ENCODE measurements around the gene PANK3.
"Not testable (repeated sequence)": the region's sequence is repeated elsewhere in the genome, so short reads cannot be mapped to it uniquely, and the experiment has no call there.

Gene PANK3

DNA sequence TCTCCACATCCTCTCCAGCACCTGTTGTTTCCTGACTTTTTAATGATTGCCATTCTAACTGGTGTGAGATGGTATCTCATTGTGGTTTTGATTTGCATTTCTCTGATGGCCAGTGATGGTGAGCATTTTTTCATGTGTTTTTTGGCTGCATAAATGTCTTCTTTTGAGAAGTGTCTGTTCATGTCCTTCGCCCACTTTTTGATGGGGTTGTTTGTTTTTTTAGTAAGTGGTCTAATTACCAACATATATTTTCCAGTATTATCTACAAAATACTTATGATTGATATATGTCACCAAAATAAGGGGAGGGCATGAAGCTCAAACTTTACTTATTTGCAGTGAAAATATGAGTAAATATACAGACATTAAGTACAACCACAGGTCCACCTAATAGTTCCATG is 5.0 kb downstream of the PANK3 start:
- not testable (repeated sequence) for H3K4me3 ChIP-seq (ENCODE audit: low read length); H3K27ac ChIP-seq (ENCODE audit: low read length); H3K9ac ChIP-seq (ENCODE audit: low read depth, low read length); H3K9me3 ChIP-seq (ENCODE audit: insufficient read depth, low read depth, low read length); H3K27me3 ChIP-seq (ENCODE audit: insufficient read depth, low read length)
- Histone ChIP-seq H3K4me1 (ENCODE audit: insufficient read depth, low read length) (peaks cover 19% of the 10 kb centered on the region), H3K36me3 (ENCODE audit: insufficient read depth, low read depth, low read length) (peaks cover 20% of the 10 kb centered on the region)

DNA sequence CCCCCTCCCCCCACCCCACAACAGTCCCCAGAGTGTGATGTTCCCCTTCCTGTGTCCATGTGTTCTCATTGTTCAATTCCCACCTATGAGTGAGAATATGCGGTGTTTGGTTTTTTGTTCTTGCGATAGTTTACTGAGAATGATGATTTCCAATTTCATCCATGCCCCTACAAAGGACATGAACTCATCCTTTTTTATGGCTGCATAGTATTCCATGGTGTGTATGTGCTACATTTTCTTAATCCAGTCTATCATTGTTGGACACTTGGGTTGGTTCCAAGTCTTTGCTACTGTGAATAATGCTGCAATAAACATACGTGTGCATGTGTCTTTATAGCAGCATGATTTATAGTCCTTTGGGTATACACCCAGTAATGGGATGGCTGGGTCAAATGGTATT is 5.5 kb downstream of the PANK3 start:
- not testable (repeated sequence) for H3K9me3 ChIP-seq (ENCODE audit: insufficient read depth, low read depth, low read length); H3K9ac ChIP-seq (ENCODE audit: low read depth, low read length); H3K27ac ChIP-seq (ENCODE audit: low read length); H3K4me3 ChIP-seq (ENCODE audit: low read length); H3K27me3 ChIP-seq (ENCODE audit: insufficient read depth, low read length)
- peaks cover 19% of the 10 kb centered on the region for H3K4me1 ChIP-seq (ENCODE audit: insufficient read depth, low read length)
- H3K36me3 ChIP-seq (ENCODE audit: insufficient read depth, low read depth, low read length): peaks cover 21% of the 10 kb centered on the region

DNA sequence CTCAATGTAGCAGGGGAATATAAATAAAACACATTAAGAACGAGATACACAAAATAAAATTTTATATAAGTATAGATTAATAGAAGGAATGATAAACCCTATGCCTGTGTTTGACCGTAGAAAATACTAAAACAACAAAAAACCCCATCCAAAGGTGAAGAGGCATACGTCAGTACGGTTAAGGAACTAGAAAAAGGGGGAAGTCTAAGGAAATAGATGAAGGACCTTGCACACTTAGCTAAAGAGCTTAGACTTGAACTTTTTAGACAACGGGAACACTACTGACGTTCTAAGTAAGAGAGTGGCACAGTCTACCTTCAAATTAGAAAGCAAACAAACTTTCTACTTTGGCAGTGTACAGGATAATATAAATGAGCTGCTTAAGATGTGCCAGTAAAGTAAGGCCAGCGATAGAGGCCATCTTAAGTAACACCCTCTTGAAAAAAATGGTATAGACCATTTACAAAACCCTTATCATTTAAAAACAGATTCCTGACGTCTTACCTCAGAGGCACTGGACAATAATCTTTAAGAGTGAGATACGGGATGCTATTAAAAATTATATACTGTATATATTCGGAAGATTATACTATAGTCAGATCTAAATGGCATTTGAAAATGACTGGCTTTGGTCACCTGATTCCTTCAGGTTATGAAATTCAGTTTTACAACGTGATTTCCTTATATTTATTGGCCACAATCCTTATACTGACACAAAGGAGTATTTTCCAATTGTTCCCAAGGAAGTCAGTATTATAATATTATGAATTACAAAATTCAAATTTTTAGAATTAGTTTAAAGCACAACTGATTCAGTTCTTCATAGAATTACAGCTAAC is 8.5 kb downstream of the PANK3 start:
- no peaks in the 10 kb centered on the region for H3K9me3 ChIP-seq (ENCODE audit: insufficient read depth, low read depth, low read length)
- H3K36me3 ChIP-seq (ENCODE audit: insufficient read depth, low read depth, low read length): peaks cover 34% of the 10 kb centered on the region
- H3K9ac ChIP-seq (ENCODE audit: low read depth, low read length): no peak overlapping the region
- H3K27me3 ChIP-seq (ENCODE audit: insufficient read depth, low read length): no peaks in the 10 kb centered on the region
- H3K4me3 ChIP-seq (ENCODE audit: low read length): no peak overlapping the region
- H3K4me1 ChIP-seq (ENCODE audit: insufficient read depth, low read length): peaks cover 4% of the 10 kb centered on the region; the same call in 1 of the 2 replicates
- no peak overlapping the region for H3K27ac ChIP-seq (ENCODE audit: low read length)

DNA sequence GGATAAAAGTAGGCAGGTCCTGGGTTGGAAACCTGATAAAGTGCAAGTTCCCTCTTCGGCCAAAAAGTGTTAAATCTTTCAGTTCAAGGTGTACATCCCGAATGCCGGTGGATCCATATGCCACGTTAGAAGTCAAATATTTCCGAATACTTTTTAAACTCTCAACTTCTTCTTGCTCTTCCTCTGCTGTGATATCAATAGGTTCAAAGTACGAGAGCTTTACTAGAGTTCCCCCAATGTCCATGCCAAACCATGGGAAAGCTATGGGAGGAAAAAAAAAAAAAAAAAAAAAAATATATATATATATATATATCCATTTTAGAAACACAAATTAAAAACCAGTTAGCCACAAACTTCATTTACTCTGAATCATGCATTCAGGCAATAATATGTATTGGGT is 10.4 kb downstream of the PANK3 start:
- H3K4me3 ChIP-seq (ENCODE audit: low read length): no peak overlapping the region
- no peaks in the 10 kb centered on the region; the same call in 1 of the 2 replicates for H3K4me1 ChIP-seq (ENCODE audit: insufficient read depth, low read length)
- no peak overlapping the region for H3K9ac ChIP-seq (ENCODE audit: low read depth, low read length)
- H3K36me3 ChIP-seq (ENCODE audit: insufficient read depth, low read depth, low read length): peaks cover 48% of the 10 kb centered on the region
- H3K27me3 ChIP-seq (ENCODE audit: insufficient read depth, low read length): no peaks in the 10 kb centered on the region
- no peak overlapping the region for H3K27ac ChIP-seq (ENCODE audit: low read length)
- H3K9me3 ChIP-seq (ENCODE audit: insufficient read depth, low read depth, low read length): no peaks in the 10 kb centered on the region

DNA sequence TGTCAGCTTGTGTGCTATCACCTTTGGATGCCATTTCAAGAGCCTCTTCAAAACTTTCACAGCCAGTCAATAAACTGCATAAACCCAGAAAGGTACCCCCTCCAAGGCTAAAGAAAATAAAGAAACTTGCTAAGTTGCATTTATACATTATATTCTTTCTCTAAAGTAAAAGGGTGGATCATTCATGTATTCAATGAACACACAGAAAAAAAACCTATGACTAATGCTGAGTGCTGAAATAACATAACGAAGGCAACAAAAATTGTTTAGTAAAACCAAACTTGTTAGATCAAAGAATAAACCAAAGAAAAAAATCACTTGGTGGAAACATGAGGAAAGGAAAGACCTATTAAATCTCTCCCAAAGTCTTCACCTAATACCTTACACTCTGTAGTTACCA is 15.2 kb downstream of the PANK3 start:
- H3K27me3 ChIP-seq (ENCODE audit: insufficient read depth, low read length): no peaks in the 10 kb centered on the region
- peaks cover 91% of the 10 kb centered on the region for H3K36me3 ChIP-seq (ENCODE audit: insufficient read depth, low read depth, low read length)
- H3K4me1 ChIP-seq (ENCODE audit: insufficient read depth, low read length): no peaks in the 10 kb centered on the region
- no peak overlapping the region for H3K9ac ChIP-seq (ENCODE audit: low read depth, low read length)
- no peak overlapping the region for H3K27ac ChIP-seq (ENCODE audit: low read length)
- no peak overlapping the region for H3K4me3 ChIP-seq (ENCODE audit: low read length)
- no peaks in the 10 kb centered on the region for H3K9me3 ChIP-seq (ENCODE audit: insufficient read depth, low read depth, low read length)

DNA sequence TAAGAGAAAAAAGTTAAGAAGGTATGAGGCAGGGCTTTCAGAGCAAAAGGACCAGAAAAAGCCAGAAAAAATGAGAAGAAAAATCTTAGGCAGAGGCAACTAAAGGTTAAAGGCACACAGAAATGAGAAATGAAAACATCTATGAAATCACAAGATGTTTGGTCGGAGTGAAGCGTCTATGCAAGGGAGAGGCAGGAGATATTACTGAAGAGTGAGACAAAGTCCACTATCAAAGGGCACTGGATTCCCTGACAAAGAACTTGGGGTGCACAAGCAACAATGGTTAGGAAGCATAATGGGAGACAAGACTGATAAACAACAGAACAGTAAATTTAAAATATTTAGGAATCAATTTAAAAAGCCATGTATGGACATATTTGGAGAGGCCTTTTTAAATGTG is 16.9 kb downstream of the PANK3 start:
- H3K9ac ChIP-seq (ENCODE audit: low read depth, low read length): no peak overlapping the region
- H3K36me3 ChIP-seq (ENCODE audit: insufficient read depth, low read depth, low read length): peaks cover 91% of the 10 kb centered on the region
- no peak overlapping the region for H3K4me3 ChIP-seq (ENCODE audit: low read length)
- no peak overlapping the region for H3K27ac ChIP-seq (ENCODE audit: low read length)
- H3K4me1 ChIP-seq (ENCODE audit: insufficient read depth, low read length): no peaks in the 10 kb centered on the region
- H3K27me3 ChIP-seq (ENCODE audit: insufficient read depth, low read length): no peaks in the 10 kb centered on the region
- H3K9me3 ChIP-seq (ENCODE audit: insufficient read depth, low read depth, low read length): no peaks in the 10 kb centered on the region

DNA sequence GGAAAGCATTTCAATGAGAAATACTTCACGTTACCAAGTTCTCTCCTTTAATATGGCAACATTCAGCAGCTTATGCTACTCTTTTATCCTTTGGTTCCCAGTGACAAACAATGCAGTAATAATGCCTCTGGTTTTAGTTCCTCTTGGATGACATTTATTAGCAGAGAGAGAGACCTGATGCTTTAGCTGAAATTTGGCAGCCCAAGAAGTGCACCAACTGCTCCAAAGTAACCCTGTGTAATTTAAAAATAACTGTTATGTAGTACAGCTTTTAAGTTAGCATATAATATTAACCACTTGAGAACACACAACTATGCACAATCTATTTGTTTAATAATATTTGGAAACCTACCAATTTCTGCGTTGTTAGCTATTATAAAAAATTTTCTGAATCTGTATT is 21.8 kb downstream of the PANK3 start:
- H3K27ac ChIP-seq (ENCODE audit: low read length): no peak overlapping the region
- no peaks in the 10 kb centered on the region for H3K27me3 ChIP-seq (ENCODE audit: insufficient read depth, low read length)
- no peaks in the 10 kb centered on the region for H3K9me3 ChIP-seq (ENCODE audit: insufficient read depth, low read depth, low read length)
- H3K9ac ChIP-seq (ENCODE audit: low read depth, low read length): no peak overlapping the region
- no peaks in the 10 kb centered on the region for H3K4me1 ChIP-seq (ENCODE audit: insufficient read depth, low read length)
- no peak overlapping the region for H3K4me3 ChIP-seq (ENCODE audit: low read length)
- peaks cover 97% of the 10 kb centered on the region for H3K36me3 ChIP-seq (ENCODE audit: insufficient read depth, low read depth, low read length)

DNA sequence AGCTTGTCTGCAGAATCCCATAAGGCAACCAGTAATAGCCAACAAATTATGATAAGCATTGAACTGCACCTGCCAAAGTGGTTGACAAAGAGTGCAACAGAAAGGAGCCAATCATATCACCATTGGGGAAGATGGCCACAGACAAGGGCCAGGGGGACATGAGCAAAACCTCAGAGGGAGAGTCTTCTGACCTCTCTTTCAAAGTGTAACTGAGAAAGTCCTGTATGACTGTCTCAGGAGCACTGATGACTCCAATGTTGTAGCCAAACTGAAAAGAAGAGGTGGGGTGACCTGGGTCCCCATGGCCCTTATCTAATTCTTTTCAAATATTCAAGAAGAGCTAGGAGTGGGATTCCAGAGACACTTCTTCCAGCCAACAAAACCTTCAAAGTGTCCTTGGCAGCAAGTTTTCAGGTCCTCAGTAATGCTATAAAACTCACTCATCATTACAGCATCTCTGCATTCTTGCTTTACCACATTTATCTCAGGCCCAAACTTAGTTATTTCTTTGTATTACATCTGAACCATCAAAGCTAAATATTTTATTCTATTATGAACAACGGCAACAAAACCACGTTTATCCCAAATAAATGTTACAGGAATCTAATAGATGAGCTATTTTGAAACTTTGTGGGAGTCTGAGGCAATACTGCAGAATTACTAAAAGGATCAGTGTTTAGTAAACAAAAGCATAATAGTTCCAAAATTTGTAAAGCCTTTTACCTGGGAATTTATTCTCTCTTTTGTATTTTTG is 25.6 kb downstream of the PANK3 start:
- Histone ChIP-seq H3K9ac (ENCODE audit: low read depth, low read length) (no peak overlapping the region), H3K4me3 (ENCODE audit: low read length) (no peak overlapping the region), H3K27me3 (ENCODE audit: insufficient read depth, low read length) (no peaks in the 10 kb centered on the region), H3K27ac (ENCODE audit: low read length) (no peak overlapping the region), H3K9me3 (ENCODE audit: insufficient read depth, low read depth, low read length) (no peaks in the 10 kb centered on the region), H3K36me3 (ENCODE audit: insufficient read depth, low read depth, low read length) (peaks cover 81% of the 10 kb centered on the region), H3K4me1 (ENCODE audit: insufficient read depth, low read length) (no peaks in the 10 kb centered on the region)

DNA sequence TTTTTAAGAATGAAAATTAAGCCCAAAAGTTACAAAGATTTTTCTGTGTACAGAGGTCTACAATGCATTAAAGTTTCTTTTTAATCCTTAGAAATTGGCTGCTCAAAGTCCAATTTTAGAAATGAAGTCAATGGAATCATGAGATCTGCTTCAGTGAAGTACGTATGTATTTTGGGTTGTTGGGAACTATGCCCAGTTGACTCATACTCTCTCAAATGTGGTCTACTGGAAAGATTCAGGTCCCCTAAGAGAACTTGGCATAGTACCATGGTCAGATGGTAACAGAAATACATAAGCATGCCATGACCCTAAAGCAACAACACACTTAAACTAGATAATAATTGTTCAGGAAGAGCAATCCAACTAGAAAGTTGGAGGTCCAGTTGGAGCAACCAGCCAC is 27.0 kb downstream of the PANK3 start:
- no peaks in the 10 kb centered on the region for H3K27me3 ChIP-seq (ENCODE audit: insufficient read depth, low read length)
- H3K9me3 ChIP-seq (ENCODE audit: insufficient read depth, low read depth, low read length): no peaks in the 10 kb centered on the region
- no peak overlapping the region for H3K9ac ChIP-seq (ENCODE audit: low read depth, low read length)
- no peak overlapping the region for H3K27ac ChIP-seq (ENCODE audit: low read length)
- H3K4me3 ChIP-seq (ENCODE audit: low read length): no peak overlapping the region
- no peaks in the 10 kb centered on the region for H3K4me1 ChIP-seq (ENCODE audit: insufficient read depth, low read length)
- peaks cover 72% of the 10 kb centered on the region for H3K36me3 ChIP-seq (ENCODE audit: insufficient read depth, low read depth, low read length)

DNA sequence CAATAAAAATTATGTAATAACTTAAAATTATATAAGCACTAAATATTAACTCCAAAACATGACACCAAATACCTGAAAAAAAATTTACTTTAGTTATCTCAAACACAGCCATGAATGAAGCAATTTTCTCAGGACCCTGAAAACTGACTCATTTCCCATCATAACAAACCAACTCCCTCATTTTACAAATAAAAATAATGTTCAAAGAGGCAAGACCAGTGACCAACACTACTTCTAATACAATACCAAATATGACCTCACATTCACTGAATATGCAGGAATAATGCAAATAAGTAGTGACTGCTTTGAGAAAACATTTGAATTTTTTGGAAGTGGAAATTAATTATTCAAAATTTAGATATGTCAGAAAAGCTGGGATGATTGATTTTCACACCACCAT is 28.5 kb downstream of the PANK3 start:
- H3K27me3 ChIP-seq (ENCODE audit: insufficient read depth, low read length): no peaks in the 10 kb centered on the region
- no peak overlapping the region for H3K9ac ChIP-seq (ENCODE audit: low read depth, low read length)
- H3K4me1 ChIP-seq (ENCODE audit: insufficient read depth, low read length): no peaks in the 10 kb centered on the region
- no peak overlapping the region for H3K4me3 ChIP-seq (ENCODE audit: low read length)
- no peaks in the 10 kb centered on the region for H3K9me3 ChIP-seq (ENCODE audit: insufficient read depth, low read depth, low read length)
- peaks cover 57% of the 10 kb centered on the region for H3K36me3 ChIP-seq (ENCODE audit: insufficient read depth, low read depth, low read length)
- H3K27ac ChIP-seq (ENCODE audit: low read length): no peak overlapping the region

DNA sequence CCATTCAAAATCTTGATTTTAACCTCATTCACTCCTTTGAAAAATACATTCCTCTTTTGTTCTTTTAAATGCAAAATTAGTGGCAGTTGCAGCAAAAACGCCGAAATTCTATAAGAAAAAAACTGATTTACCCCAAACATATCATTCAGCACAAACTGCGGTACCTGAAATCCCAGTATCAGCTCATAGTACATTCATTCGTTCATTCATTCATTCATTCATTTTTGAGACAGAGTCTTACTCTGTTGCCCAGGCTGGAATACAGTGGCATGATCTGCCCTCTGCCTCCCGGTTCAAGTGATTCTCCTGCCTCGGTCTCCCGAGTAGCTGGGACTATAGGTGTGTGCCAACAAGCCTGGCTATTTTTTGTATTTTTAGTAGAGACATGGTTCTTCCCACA is 29.6 kb downstream of the PANK3 start:
- no peak overlapping the region for H3K4me3 ChIP-seq (ENCODE audit: low read length)
- H3K4me1 ChIP-seq (ENCODE audit: insufficient read depth, low read length): no peaks in the 10 kb centered on the region
- H3K9me3 ChIP-seq (ENCODE audit: insufficient read depth, low read depth, low read length): no peaks in the 10 kb centered on the region
- no peak overlapping the region for H3K9ac ChIP-seq (ENCODE audit: low read depth, low read length)
- H3K27ac ChIP-seq (ENCODE audit: low read length): no peak overlapping the region
- peaks cover 46% of the 10 kb centered on the region for H3K36me3 ChIP-seq (ENCODE audit: insufficient read depth, low read depth, low read length)
- H3K27me3 ChIP-seq (ENCODE audit: insufficient read depth, low read length): no peaks in the 10 kb centered on the region

DNA sequence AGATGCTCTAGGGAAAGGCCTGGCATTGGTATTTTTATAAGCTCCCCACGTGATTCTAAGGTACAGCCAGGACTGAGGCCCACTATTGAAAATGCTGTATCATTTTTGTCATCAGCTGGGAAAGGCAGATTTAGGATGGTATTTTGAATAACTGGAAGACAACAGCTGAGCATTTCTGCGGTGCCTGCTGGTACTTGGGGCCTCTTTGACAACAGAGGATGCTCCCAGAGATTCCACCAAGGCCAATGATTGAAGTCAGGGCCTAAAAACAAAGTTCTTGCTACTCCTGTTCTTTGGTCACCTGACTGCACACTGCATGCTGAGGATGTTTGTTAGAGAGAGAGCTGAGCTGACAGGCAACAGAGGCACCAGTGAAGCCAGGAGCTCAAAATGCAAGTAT is 42.0 kb downstream of the PANK3 start:
- Histone ChIP-seq H3K9ac (ENCODE audit: low read depth, low read length) (no peak overlapping the region), H3K27ac (ENCODE audit: low read length) (no peak overlapping the region), H3K9me3 (ENCODE audit: insufficient read depth, low read depth, low read length) (no peaks in the 10 kb centered on the region), H3K27me3 (ENCODE audit: insufficient read depth, low read length) (no peaks in the 10 kb centered on the region), H3K4me3 (ENCODE audit: low read length) (no peak overlapping the region), H3K36me3 (ENCODE audit: insufficient read depth, low read depth, low read length) (no peaks in the 10 kb centered on the region), H3K4me1 (ENCODE audit: insufficient read depth, low read length) (peaks cover 3% of the 10 kb centered on the region; the same call in 1 of the 2 replicates)
